Measurements from ENCODE around the gene TMEM218. TPM values are rescaled to one million over a fixed set of nuclear protein-coding genes. Genes with fewer than 3 reads are reported as not detected.

TMEM218 gene
- total RNA-seq, 1 donor from 2014 or later: 11.9 TPM

GRCh38 chr11:125092669-125093068, 18.8 kb downstream of the TMEM218 start:
- Histone ChIP-seq H3K36me3 (ENCODE audit: insufficient read depth, low read length) (no peaks in the 10 kb centered on the region), H3K27ac (ENCODE audit: low read depth, low read length) (no peak overlapping the region), H3K27me3 (ENCODE audit: insufficient read depth, low read length) (no peaks in the 10 kb centered on the region), H4K20me1 (ENCODE audit: insufficient read depth, low read length) (no peaks in the 10 kb centered on the region), H3K4me3 (ENCODE audit: insufficient read depth, low read depth, low read length) (no peak overlapping the region), H3K9ac (ENCODE audit: low read length) (no peak overlapping the region), H3K9me3 (ENCODE audit: insufficient read depth, low read depth, low read length) (no peaks in the 10 kb centered on the region), H3K4me1 (ENCODE audit: insufficient read depth, low read length) (peaks cover 16% of the 10 kb centered on the region), H3K79me2 (ENCODE audit: insufficient read depth, low read length) (no peaks in the 10 kb centered on the region), H3K4me2 (ENCODE audit: low read length) (no peak overlapping the region), H2AFZ (ENCODE audit: low read depth, low read length) (no peak overlapping the region)
- H3K4me1 Mint-ChIP-seq (ENCODE audit: low read depth, unreplicated experiment): peaks cover 19% of the 10 kb centered on the region
- peak overlapping the region; percentile 97 for H3K27ac Mint-ChIP-seq (ENCODE audit: unreplicated experiment)
- no peaks in the 10 kb centered on the region for H3K36me3 Mint-ChIP-seq (ENCODE audit: low read depth, unreplicated experiment)
- H3K4me3 Mint-ChIP-seq (ENCODE audit: unreplicated experiment): no peak overlapping the region
- DNase-seq (ENCODE audit: low read depth): no peak
- no peaks in the 10 kb centered on the region for H3K27me3 Mint-ChIP-seq (ENCODE audit: low read depth, unreplicated experiment)
- FAIRE-seq: no peak
- H3K9me3 Mint-ChIP-seq (ENCODE audit: unreplicated experiment): no peaks in the 10 kb centered on the region
- TF ChIP-seq EZH2 (IDR thresholded peaks at IDR 0.05; ENCODE audit: insufficient read depth, low read length) (no peak), CTCF (IDR thresholded peaks at IDR 0.05; ENCODE audit: insufficient read depth, low read depth, low read length) (no peak)

- Mint-ChIP-seq H3K27me3 (ENCODE audit: low read depth, unreplicated experiment) (no peaks in the 10 kb centered on the region), H3K36me3 (ENCODE audit: low read depth, unreplicated experiment) (no peaks in the 10 kb centered on the region)
- H2AFZ ChIP-seq (ENCODE audit: low read depth, low read length): peak overlapping the region; percentile 52
These were observed 19.4 kb downstream of the TMEM218 start for GRCh38 chr11:125091877-125092664.

More at GRCh38 chr11:125091877-125092664, 19.4 kb downstream of the TMEM218 start:
- peak overlapping the region; percentile 35 for H3K27ac ChIP-seq (ENCODE audit: low read depth, low read length)
- no peak overlapping the region for H3K9ac ChIP-seq (ENCODE audit: low read length)
- no peak for FAIRE-seq
- H3K79me2 ChIP-seq (ENCODE audit: insufficient read depth, low read length): no peaks in the 10 kb centered on the region
- DNase-seq (ENCODE audit: low read depth): no peak
- H3K4me3 Mint-ChIP-seq (ENCODE audit: unreplicated experiment): peak overlapping the region; percentile 18
- TF ChIP-seq CTCF (IDR thresholded peaks at IDR 0.05; ENCODE audit: insufficient read depth, low read depth, low read length): no peak
- TF ChIP-seq EZH2 (IDR thresholded peaks at IDR 0.05; ENCODE audit: insufficient read depth, low read length): no peak
- H3K4me3 ChIP-seq (ENCODE audit: insufficient read depth, low read depth, low read length): no peak overlapping the region
- H3K27me3 ChIP-seq (ENCODE audit: insufficient read depth, low read length): no peaks in the 10 kb centered on the region
- H3K4me1 Mint-ChIP-seq (ENCODE audit: low read depth, unreplicated experiment): peaks cover 19% of the 10 kb centered on the region
- H4K20me1 ChIP-seq (ENCODE audit: insufficient read depth, low read length): no peaks in the 10 kb centered on the region
- H3K4me2 ChIP-seq (ENCODE audit: low read length): peak overlapping the region; percentile 55
- peaks cover 16% of the 10 kb centered on the region for H3K4me1 ChIP-seq (ENCODE audit: insufficient read depth, low read length)
- H3K36me3 ChIP-seq (ENCODE audit: insufficient read depth, low read length): no peaks in the 10 kb centered on the region
- H3K27ac Mint-ChIP-seq (ENCODE audit: unreplicated experiment): peak overlapping the region; percentile 97
- H3K9me3 Mint-ChIP-seq (ENCODE audit: unreplicated experiment): no peaks in the 10 kb centered on the region
- no peaks in the 10 kb centered on the region for H3K9me3 ChIP-seq (ENCODE audit: insufficient read depth, low read depth, low read length)
